CD4-positive, alpha-beta T cell treated with Interleukin-17A for 1 hour (primary cell): Measurements from ENCODE around the gene CLMP.

Experiments
- DNase-seq: peaks from one replicate; pipeline ENCODE4 v3.0.0-alpha.2; 2020

Gene CLMP

DNA sequence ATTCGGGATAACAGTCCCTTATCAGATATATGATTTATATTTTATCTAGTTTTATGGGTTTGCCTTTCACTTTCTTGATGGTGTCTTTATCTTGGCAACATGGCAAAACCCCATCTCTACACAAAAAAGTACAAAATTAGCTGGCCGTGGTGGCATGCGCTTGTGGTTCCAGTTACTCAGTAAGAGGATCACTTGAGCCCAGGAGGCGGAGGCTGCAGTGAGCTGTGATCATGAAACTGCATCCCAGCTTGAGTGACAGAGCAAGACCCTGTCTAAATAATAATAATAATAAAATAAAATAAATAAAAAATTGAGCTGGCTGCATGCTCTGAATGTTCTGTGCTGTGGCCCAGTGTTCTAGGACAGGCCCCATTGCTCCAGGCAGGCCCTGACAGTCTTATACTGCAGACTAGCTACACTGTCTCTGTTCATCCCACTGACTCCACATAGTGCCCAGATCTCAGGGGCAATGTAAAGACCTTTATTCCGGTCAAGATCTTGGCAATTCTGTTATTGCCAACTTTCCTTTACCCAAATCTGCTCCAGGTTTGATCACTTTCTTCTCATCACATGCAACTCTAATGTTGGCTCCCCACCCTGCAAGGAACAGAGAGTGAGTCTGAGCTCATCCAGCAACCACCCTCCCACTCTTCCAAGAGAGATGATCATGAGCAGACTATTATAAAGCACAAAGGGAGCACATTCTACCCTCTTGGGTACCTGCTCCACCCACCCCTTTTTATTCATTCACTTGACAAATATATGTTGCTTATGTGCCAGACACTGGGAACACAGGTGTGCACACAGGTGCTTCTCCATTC lies 141.9 kb downstream of the CLMP start:
- peak; percentile 71 for DNase-seq

DNA sequence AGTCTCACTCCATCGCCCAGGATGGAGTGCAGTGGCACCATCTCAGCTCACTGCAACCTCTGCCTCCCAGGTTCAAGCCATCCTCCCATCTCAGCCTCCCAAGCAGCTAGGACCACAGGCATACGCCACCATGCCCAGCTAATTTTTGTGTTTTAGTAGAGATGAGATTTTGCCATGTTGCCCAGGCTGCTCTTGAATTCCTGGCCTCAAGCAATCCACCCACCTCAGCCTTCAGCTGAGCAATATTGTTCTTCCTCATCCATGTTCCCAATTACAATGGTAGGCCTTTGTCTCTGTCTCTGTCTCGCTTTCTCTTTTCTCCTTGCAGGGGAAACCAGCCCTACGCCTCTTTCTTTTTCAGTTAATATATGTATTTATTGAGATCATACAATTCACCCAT lies 143.4 kb downstream of the CLMP start:
- peak; percentile 68 for DNase-seq

DNA sequence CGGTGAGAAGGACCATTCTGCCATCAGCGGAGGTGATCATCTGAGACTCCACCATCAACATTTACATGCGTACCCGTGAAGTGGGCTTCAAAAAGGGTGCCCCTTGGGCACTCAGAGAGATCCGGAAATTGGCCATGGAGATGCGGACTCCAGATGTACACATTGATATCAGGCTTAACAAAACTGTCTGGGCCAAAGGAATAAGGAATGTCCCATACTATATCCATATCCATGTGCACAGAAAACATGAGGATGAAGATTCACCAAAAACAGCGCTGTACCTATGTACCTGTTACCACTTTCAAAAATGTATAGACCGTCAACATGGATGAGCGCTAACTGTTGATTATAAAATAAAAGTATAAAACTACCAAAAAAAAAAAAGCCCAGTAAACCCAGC lies 143.9 kb downstream of the CLMP start:
- DNase-seq = peak; percentile 56

DNA sequence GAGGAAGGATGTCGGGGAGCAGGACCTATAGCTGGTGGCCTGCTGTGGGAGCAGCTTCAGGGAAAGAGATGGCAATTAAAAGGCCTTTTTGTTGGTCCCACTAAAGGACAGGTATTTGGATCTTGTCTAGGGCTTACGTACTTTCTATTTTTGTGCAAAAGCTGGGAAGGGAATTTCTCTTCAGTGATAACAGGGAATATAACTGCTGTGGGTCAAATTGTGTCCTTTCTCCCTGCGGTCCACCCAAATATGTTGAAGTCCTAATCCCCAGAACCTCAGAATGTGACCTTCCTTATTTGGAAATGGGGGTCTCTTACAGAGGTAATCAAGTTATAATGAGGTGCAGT lies 147.1 kb downstream of the CLMP start:
- peak; percentile 17 for DNase-seq

DNA sequence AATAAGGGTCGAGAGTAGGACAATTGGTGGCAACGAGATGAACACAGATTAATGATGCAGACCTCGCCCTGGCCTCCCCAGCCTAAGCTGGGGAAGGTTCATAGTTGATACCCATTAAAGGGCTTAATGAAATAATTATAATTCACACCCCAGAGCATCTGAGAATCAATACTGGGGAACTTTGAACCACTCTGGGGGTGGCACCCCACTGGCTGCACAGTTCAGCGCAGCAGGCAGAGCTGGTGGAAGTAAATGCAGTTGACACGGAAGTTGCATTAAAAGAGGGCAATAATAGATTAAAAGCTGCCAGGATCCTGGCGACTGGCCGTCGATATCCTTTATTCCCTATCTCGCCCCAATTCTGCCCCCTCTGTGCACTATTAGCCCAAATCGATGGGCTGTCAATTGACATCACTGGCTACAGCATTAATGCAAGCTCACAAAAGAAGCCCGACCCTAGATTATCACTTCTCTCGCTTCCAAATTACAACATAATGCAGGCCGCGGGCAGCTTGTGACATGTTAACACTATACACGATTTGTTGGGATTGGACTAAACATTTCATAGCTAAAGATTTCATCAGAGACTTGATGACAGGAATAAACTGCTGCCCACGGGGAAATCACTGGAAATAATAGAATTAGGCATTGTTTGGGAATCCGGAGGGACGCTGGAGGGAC lies 147.6 kb downstream of the CLMP start:
- peak; percentile 14 for DNase-seq

DNA sequence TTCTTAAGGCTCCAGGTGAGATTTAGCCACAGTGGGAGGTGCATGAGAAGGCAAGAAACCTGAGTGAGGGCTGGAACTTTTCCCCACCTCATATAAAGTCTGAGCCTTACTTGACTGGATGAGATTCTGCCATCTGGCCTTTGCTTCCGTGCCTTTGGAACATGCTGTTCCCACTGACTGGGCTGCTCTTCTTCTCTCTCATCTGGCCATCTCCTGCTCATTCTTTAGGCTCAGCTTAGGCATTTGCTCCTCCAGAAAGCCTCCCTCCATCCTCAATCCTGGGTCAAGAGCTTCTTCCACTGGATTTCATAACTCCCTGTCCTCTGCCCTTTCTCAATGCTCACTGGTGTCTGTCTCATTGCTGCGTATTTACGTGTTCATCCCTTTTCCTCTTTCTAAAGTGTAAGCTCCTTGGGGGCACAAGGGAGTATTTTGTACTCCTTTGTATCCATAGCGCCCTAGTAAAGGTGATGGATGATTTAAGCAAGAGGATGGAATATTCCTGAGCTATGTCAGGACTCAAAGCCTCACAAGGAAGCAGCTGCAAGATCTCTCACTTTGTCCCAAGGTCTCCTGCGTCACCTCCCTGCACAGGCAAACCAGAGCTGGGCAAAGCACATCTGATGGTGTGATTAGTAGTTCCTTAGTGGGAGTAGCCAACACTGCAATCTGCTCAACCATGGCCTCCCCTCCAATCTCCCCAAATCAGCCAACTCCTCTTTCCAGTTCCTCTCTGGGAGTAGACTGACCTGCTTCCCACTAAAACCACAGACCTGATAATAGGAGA lies 148.4 kb downstream of the CLMP start:
- peak; percentile 18 for DNase-seq

DNA sequence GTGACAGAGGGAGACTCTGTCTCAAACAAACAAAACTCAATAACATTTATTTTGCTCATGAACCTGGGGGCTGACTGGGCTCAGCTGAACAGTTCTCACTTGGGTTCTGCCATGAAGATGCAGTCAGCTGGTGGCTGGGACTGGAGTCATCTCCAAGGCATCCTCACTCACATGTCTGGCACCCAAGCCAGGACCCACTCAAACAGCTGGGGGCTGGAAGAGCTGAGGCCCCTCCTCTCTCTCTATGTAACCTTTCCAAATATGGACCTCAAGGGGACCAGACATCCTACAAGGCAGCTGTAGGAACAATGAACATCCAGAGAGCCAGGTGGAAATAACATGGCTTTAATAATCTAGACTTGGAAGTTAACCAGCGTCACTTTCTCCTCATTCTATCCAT lies 149.9 kb downstream of the CLMP start:
- DNase-seq = no peak

DNA sequence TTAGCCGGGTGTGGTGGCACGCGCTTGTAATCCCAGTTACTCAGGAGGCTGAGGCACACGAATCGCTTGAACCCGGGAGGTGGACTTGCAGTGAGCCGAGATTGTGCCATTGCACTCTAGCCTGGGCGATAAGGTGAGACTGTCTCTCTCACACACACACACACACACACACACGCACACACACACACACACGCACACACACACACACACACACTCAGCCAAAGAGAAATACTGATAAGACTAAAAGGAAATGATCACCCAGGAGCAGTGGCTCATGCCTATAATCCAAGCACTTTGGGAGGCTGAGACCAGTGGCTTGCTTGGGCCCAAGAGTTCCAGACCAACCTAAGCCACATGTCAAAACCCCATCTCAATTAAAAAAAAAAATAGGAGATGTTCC lies 153.9 kb downstream of the CLMP start:
- no peak for DNase-seq

DNA sequence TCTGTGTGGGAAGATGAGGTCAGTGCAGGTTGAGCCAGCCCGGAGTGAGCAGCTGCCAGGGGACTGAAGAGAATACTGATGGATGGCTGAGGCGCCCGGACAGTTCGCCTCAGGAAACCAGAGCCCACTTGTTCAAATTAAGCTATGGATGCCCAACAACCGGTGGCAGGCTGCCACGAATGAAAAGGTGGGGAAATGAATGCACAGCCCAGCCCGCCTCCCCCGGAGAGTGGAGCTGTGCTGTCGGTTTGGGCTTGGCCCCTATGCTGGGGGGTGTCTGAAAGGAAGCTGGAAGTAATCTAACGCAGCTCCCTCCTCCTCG lies 155.0 kb downstream of the CLMP start:
- no peak for DNase-seq

DNA sequence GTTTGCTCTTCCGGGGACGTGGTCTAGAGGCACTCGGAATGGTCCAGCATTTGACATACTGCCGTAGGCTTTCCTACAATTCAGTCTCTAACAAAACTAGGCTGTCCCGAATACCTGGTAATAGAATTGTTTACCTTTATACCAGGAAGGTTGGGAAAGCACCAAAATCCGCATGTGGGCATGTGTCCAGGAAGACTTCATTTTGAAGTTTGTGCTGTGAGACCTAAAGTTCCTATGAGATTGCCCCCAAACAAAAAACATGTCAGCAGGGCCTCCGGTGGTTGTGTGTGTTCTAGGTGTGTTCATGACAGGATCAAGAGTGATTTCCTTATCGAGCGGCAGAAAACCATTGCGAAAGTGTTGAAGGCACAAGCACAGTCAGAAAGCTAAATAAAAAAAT lies 159.2 kb downstream of the CLMP start:
- DNase-seq = no peak

DNA sequence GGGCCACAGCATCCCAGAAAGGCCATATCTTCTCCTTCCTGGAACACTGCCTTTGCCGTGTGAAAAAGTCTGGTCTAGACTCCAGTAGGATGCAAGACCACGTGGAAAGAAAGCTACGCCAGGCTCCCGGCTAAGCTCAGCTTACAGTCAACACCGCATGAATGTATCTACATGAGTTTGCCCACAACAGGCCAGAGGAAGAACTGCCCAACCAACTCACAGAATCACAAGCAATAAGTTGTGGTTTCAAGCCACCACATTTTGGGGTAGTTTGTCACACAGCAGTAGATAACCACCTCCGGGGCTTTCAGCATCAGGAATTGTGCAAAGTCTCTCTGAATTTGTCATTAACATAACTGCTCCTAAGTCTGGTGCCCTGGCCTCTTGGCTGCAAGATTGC lies 160.5 kb downstream of the CLMP start:
- DNase-seq = no peak

DNA sequence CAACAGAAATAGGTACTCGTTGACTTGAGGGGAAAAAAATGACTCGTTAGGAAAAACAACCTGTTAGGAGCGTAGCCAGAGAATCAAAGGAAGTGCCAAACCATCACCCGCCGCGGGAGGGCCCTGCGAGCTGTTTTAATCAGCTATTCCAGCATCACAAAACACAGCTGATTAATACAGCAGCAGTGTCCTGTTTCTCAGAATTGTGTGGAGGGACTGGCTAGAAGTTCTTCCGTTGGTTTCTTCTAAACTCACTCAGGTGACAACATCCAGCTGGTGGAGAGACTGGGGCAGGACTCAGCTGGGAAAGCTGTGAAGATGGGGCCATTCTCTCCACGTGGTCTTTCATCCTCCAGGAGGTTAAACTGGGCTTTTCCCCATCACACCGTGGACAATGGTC lies 161.2 kb downstream of the CLMP start:
- peak; percentile 17 for DNase-seq

DNA sequence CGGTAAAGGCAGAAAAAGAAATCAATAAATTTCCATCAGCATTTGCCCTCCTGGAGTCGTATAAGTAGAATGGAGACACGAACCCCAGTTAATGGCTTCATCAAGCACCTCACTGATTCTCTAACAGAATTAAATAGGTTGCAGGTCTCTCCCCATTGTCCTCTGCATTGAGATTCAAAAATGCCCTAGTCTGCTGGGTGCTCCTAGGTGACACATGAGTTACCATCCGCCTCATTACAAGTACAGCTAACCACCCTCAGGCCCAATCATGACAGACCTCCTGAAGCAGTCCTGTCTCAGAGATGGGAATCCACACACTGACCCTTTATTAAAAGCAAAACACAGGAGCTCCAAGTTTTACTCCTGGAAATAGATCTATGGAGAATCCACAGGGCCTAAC lies 164.5 kb downstream of the CLMP start:
- DNase-seq = no peak

DNA sequence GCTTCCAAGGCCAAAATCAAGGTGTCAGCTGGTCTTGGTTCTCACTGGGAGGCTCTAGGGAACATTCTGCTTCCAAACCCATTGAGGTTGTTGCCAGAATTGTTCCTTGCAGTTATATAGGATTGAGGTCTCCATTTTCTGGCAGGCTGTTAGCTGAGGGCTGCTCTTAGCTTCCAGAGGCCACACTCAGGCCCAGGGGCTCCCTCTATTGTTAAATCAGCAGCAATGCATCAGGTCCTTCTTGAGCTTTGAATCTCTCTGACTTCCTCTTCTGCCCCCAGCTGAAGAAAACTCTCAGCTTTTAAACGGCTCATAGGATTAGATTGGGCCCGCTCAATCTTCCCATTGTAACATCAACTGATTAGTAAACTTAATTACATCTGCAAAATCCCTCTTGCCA lies 174.1 kb downstream of the CLMP start:
- DNase-seq = peak; percentile 50
